Gastroesophageal sphincter (tissue), 4 donors: ENCODE data around the gene ARFGEF3. TPM values are rescaled to one million over a fixed set of nuclear protein-coding genes. Genes with fewer than 3 reads are reported as not detected.
"Not testable (repeated sequence)": the region's sequence is repeated elsewhere in the genome, so short reads cannot be mapped to it uniquely, and the experiment has no call there.

Source experiments
- ATAC-seq: fragments of 150-250 bp; one replicate; pipeline ENCODE4 v1.9.1; 2016; ENCODE audit warnings: mild to moderate bottlenecking, moderate library complexity
- H3K27ac ChIP-seq, 4 donors: fragments of 200-600 bp; sonication (generic) in 3 of 4; 1 replicate in 3 of 4; 2 replicates in 1 of 4; pipeline ENCODE4 v1.5.1; 2016 to 2019
- H3K27me3 ChIP-seq: fragments of 200-600 bp; sonication (generic); one replicate; pipeline ENCODE4 v1.5.1; 2019
- H3K36me3 ChIP-seq, 2 donors: fragments of 200-600 bp; sonication (generic); one replicate each; pipeline ENCODE4 v1.5.1; 2019; ENCODE audit warnings: control low read depth in 1 of 2
- H3K4me1 ChIP-seq, 3 donors: fragments of 200-600 bp; sonication (generic); 1 replicate in 2 of 3; 2 replicates in 1 of 3; pipeline ENCODE4 v1.5.1; 2016 to 2019; ENCODE audit warnings: control low read depth in 2 of 3
- H3K4me3 ChIP-seq, 2 donors: fragments of 200-600 bp; sonication (generic); one replicate each; pipeline ENCODE4 v1.5.1; 2019; ENCODE audit warnings: mild to moderate bottlenecking in 1 of 2, moderate library complexity in 1 of 2
- H3K9me3 ChIP-seq, 3 donors: fragments of 200-600 bp; sonication (generic); one replicate each; pipeline ENCODE4 v1.5.1; 2017 to 2019; ENCODE audit warnings: control low read depth in 2 of 3
- CTCF ChIP-seq, 4 experiments: fragments of 200-600 bp in 2 of 4; fragments of 450-650 bp in 2 of 4; sonication (generic) in 1 of 4; IDR thresholded peaks; one replicate each; pipeline ENCODE4 v1.5.1; 2017 to 2019; ENCODE audit warnings: antibody characterized with exemption in 4 of 4, mild to moderate bottlenecking in 2 of 4, moderate library complexity in 2 of 4
- EP300 ChIP-seq: sonication (generic); formaldehyde crosslinking; IDR thresholded peaks from one replicate; pipeline ENCODE4 v1.6.1; 2017; ENCODE audit warnings: antibody characterized with exemption, mild to moderate bottlenecking
- POLR2A ChIP-seq, 2 donors: fragments of 450-650 bp; IDR thresholded peaks; one replicate each; pipeline ENCODE4 v1.6.1; 2017; ENCODE audit warnings: antibody characterized with exemption in 2 of 2, mild to moderate bottlenecking in 2 of 2, moderate library complexity in 1 of 2
- POLR2AphosphoS5 ChIP-seq: sonication (generic); formaldehyde crosslinking; IDR thresholded peaks from one replicate; pipeline ENCODE4 v1.6.1; 2017; ENCODE audit warnings: antibody characterized with exemption
- WGBS, 2 donors: methylation state at CpG; one replicate each; pipeline ENCODE4 v1.1.5; 2018; ENCODE audit warnings: low coverage in 1 of 2; 5-methylcytosine and 5-hydroxymethylcytosine counted together
- total RNA-seq, 4 donors: library from RNA; depleted of rRNA; stranded (reverse); fragments of >200 nt; gene quantifications; one replicate each; pipeline ENCODE4 v1.1.0, GENCODE V29; 2016

The ARFGEF3 gene
- total RNA-seq, 4 donors from 2014 or later, result 0.47 to 4.2 (median 1.8) TPM

- no peaks in the 10 kb centered on the region for H3K27me3 ChIP-seq
- ATAC-seq, result no peak
- H3K4me1 ChIP-seq, result no peaks in the 10 kb centered on the region
- no peak for TF ChIP-seq EP300
- TF ChIP-seq POLR2AphosphoS5, result no peak
- TF ChIP-seq POLR2A (IDR thresholded peaks at IDR 0.05), result no peak
- no peak overlapping the region for H3K27ac ChIP-seq
- no peak overlapping the region for H3K4me3 ChIP-seq
- H3K36me3 ChIP-seq, result no peaks in the 10 kb centered on the region
- 81 to 86% methylated on average over 2 to 4 of the region's 4 CpGs for WGBS, 2 donors
- no peaks in the 10 kb centered on the region for H3K9me3 ChIP-seq
Observed at GRCh38 chr6:138277835-138278234, 116.1 kb downstream of the ARFGEF3 start.

- TF ChIP-seq POLR2A (IDR thresholded peaks at IDR 0.05), result no peak
- peak in 2 of 4 experiments; percentile 20 to 36 for TF ChIP-seq CTCF (IDR thresholded peaks at IDR 0.05)
- no peaks in the 10 kb centered on the region for H3K36me3 ChIP-seq
- H3K4me3 ChIP-seq, result no peak overlapping the region
- H3K27ac ChIP-seq, result no peak overlapping the region
- H3K9me3 ChIP-seq, result no peaks in the 10 kb centered on the region
- 60% methylated on average over 1 of the region's 12 CpGs; no CpG with 5 or more reads in 1 of the 2 donors for WGBS, 2 donors
- no peaks in the 10 kb centered on the region for H3K4me1 ChIP-seq
- no peaks in the 10 kb centered on the region for H3K27me3 ChIP-seq
- no peak for ATAC-seq
Observed at GRCh38 chr6:138278326-138278725, 116.6 kb downstream of the ARFGEF3 start.

- Histone ChIP-seq H3K9me3 (no peaks in the 10 kb centered on the region), H3K36me3 (no peaks in the 10 kb centered on the region), H3K27me3 (no peaks in the 10 kb centered on the region), H3K4me1 (no peaks in the 10 kb centered on the region), H3K4me3 (no peak overlapping the region), H3K27ac (no peak overlapping the region)
- ATAC-seq, result no peak
- TF ChIP-seq EP300, result no peak
- TF ChIP-seq POLR2A (IDR thresholded peaks at IDR 0.05), result no peak
- no peak for TF ChIP-seq CTCF (IDR thresholded peaks at IDR 0.05)
- TF ChIP-seq POLR2AphosphoS5, result no peak
- WGBS, 2 donors, result 83 to 87% methylated on average over 3 to 5 of the region's 6 CpGs
Observed at GRCh38 chr6:138285800-138286199, 124.1 kb downstream of the ARFGEF3 start.

- Histone ChIP-seq H3K4me1 (no peaks in the 10 kb centered on the region), H3K27me3 (no peaks in the 10 kb centered on the region), H3K9me3 (no peaks in the 10 kb centered on the region), H3K27ac (no peak overlapping the region), H3K36me3 (no peaks in the 10 kb centered on the region), H3K4me3 (no peak overlapping the region)
- TF ChIP-seq POLR2AphosphoS5 (no peak), CTCF (IDR thresholded peaks at IDR 0.05) (no peak), POLR2A (IDR thresholded peaks at IDR 0.05) (no peak), EP300 (no peak)
- WGBS, 2 donors, result 90 to 100% methylated on average over 1 to 11 of the region's 17 CpGs
- no peak for ATAC-seq
Observed at GRCh38 chr6:138286698-138287097, 125.0 kb downstream of the ARFGEF3 start.

- no peak overlapping the region for H3K27ac ChIP-seq
- H3K9me3 ChIP-seq, result no peaks in the 10 kb centered on the region
- H3K4me3 ChIP-seq, result no peak overlapping the region
- H3K36me3 ChIP-seq, result no peaks in the 10 kb centered on the region
- WGBS, 2 donors, result 77 to 83% methylated on average over 6 of the region's 11 CpGs
- TF ChIP-seq POLR2A (IDR thresholded peaks at IDR 0.05) (no peak), CTCF (IDR thresholded peaks at IDR 0.05) (peak; percentile 9 to 60 (median 26))
- no peak for ATAC-seq
- H3K27me3 ChIP-seq, result no peaks in the 10 kb centered on the region
- no peaks in the 10 kb centered on the region for H3K4me1 ChIP-seq
Observed at GRCh38 chr6:138287144-138287955, 125.6 kb downstream of the ARFGEF3 start.

GRCh38 chr6:138288428-138289085, 126.8 kb downstream of the ARFGEF3 start:
- H3K4me1 ChIP-seq, H3K27ac ChIP-seq, H3K36me3 ChIP-seq, ATAC-seq, H3K27me3 ChIP-seq, H3K4me3 ChIP-seq, H3K9me3 ChIP-seq: not testable (repeated sequence)
- 92 to 95% methylated on average over 3 to 4 of the region's 6 CpGs for WGBS, 2 donors
